HG03097 (cell line): ENCODE results near the gene GLI1.
"Not testable (repeated sequence)": the region's sequence is repeated elsewhere in the genome, so short reads cannot be mapped to it uniquely, and the experiment has no call there.

Source experiments
- ATAC-seq: cut with Tn5 transposase; IDR thresholded peaks from one replicate; pipeline ENCODE4 v1.9.1; 2021; ENCODE audit not compliant: unreplicated experiment, low FRiP score

GLI1 gene

DNA sequence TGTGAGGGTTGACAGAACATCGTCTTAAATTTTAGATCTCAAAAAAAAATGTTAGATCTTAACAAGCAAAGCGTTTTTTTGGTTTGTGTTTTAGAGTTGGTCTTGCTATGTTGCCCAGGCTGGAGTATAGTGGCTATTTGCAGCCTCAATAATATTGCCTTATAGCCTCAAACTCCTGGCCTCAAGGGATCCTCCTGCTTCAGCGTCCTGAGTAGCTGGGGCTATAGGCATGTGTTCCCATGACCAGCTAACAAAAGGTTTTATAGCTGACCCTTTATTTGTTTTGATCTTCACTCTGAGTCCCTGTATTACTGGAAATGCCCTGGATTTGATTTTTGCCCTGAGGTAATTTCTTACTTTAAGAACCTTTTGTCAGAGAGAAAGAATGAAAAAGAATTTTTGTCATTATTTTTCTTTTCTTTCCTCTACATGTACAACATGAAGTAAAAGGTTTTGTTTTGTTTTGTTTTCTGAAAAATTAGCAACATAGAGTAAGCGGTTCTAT, 19.8 kb upstream of the GLI1 start:
- ATAC-seq, result no peak

DNA sequence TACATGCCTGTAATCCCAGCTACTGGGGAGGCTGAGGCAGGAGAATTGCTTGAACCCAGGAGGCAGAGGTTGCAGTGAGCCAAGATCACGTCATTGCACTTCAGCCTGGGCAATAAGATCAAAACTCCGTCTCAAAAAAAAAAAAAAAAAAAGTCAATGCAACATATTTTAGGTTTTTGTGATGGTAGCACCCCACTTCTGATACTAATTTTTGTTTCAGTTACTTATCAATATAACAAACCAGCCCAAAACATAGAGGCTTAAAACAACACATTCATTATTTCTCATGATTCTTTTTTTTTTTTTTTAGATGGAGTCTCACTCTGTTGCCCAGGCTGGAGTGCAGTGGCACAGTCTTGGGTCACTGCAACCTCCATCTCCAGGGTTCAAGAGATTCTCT, 18.2 kb upstream of the GLI1 start:
- not testable (repeated sequence) for ATAC-seq

DNA sequence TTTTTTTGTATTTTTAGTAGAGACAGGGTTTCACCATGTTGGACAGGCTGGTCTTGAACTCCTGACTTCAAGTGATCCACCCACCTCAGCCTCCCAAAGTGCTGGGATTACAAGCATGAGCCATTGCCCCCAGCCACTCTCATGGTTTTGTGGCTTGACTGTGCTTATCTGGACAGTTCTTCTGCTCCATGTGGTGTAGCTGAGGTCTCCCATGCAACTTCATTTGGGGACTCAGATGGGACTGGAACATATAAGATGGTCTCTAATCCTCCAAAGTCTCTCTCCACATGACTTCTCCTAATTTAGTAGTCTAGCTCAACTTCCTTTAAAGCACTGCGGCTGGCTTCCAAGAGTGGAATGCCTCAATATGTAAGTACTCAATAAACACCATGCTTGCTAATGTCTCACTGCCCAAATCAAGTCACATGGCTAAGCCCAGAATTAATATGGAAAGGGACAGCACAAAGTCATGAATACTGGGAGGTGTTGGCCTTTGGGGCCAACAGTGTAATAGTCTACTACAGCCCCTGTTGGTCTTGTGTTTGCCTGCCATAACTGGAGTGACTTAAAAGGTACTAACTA, 17.6 kb upstream of the GLI1 start:
- no peak for ATAC-seq

DNA sequence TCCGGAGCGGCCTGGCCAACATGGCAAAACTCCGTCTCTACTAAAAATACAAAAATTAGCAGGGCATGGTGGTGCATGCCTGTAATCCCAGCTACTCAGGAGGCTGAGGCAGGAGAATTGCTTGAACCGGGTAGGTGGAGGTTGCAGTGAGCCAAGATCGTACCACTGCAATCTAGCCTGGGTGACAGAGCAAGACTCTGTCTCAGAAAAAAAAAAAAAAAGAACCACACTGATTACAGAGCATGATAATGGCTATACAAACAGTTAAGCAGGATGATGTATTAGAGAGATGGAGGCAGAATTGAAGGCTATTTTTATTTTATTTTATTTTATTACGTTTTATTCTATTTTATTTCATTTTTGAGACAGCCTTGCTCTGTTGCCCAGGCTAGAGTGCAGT, 15.2 kb upstream of the GLI1 start:
- ATAC-seq, result not testable (repeated sequence)

DNA sequence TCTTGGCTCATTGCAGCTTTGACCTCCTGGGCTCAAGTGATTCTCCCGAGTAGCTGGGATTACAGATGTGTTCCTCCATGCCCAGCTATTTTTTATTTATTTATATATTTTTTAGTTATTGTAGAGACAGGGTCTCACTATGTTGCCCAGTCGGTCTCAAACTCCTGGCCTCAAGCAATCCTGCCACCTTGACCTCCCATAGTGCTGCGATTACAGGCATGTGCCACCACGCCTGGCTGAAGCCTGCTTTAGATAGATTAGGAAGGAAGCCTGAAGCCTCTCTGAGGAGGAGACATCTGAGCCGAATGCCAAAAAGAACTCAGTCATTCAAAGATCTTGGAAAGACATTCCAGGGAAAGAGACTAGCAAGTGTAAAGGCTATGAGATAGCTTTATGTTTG, 14.8 kb upstream of the GLI1 start:
- no peak for ATAC-seq

DNA sequence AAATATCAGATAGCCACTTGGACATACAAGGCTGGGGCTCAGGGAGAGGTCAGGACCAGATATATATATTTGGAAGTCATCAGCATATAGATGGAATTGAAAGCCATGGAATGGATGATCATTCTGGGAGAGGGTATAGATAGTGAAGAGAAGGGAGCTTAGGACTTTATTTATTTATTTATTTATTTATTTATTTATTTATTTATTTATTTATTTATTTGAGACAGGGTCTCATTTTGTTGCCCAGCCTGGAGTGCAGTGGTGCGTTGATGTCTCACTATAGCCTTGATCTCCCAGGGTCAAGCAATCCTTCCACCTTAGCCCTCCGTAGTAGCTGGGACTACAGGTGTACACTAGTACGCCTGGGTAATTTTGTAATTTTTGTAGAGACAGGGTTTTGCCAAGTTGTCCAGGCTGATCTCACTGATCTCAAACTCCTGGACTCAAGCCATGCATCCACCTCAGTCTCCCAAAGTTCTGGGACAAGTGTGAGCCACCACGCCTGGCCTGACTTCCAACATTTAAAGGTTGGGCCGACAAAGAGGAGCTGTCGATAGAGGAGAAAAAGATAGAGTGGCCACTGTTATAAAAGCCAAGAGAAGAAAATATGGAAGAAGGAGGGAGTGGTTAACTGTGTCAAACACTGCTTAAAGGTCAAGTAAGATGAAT, 13.2 kb upstream of the GLI1 start:
- ATAC-seq, result no peak

DNA sequence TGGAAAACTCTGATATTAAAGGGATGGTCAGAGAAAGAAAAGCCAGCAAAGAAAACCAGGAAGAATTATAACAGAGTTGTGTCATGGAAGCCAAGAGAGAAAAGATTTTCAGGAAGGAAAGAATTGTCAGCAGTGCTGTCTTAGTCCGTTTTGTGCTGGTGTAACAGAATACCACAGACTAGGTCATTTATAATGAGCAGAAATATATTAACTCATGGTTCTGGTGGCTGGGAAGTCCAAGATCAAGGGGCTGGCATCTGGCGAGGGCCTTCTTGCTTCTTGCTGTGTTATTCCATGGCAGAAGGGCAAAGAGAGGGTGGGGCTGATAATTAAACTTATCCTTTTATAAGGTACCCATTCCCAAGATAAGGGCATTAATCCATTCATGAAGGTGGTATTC, 10.9 kb upstream of the GLI1 start:
- ATAC-seq, result no peak

DNA sequence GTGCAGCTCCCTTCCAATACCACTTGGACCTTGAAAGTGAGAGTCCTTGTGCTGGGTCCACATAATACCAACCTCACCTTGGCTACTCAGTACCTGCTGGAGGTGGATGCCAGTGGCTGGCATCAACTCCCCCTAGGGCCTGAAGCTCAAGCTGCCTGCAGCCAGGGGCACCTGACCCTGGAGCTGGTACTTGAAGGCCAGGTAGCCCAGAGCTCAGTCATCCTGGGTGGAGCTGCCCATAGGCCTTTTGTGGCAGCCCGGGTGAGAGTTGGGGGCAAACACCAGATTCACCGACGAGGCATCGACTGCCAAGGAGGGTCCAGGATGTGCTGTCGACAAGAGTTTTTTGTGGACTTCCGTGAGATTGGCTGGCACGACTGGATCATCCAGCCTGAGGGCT, 10.2 kb upstream of the GLI1 start:
- ATAC-seq, result no peak

DNA sequence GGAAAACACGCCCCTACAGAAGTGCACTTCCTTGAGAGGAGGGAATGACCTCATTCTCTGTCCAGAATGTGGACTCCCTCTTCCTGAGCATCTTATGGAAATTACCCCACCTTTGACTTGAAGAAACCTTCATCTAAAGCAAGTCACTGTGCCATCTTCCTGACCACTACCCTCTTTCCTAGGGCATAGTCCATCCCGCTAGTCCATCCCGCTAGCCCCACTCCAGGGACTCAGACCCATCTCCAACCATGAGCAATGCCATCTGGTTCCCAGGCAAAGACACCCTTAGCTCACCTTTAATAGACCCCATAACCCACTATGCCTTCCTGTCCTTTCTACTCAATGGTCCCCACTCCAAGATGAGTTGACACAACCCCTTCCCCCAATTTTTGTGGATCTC, 9.5 kb upstream of the GLI1 start:
- no peak for ATAC-seq

DNA sequence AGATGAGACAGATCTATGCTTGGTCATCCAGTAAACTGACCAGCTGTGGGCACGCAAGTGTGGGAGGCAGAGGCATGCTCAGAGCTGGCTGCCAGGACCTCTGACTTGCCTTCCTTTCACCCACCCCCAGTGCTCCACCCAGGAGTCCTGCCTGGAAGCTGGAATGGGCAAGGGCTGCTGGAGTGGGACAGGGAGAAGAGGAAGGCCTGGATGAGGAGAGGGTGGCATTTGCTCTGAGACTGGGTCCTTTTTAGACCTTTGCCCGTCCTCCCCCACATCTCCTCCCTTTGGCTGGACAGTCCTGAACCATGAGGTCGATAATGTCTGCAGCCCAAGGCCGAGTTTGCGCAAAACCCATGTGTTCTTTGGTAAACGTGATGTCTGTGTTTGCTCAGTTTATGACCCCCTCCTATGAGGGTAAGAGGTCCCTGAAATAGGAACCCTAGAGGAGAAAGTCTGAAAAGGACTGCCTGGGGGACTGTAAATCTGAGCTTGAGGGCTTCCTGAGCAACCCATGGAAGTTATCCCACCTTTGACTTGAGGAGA, 8.3 kb upstream of the GLI1 start:
- no peak for ATAC-seq

DNA sequence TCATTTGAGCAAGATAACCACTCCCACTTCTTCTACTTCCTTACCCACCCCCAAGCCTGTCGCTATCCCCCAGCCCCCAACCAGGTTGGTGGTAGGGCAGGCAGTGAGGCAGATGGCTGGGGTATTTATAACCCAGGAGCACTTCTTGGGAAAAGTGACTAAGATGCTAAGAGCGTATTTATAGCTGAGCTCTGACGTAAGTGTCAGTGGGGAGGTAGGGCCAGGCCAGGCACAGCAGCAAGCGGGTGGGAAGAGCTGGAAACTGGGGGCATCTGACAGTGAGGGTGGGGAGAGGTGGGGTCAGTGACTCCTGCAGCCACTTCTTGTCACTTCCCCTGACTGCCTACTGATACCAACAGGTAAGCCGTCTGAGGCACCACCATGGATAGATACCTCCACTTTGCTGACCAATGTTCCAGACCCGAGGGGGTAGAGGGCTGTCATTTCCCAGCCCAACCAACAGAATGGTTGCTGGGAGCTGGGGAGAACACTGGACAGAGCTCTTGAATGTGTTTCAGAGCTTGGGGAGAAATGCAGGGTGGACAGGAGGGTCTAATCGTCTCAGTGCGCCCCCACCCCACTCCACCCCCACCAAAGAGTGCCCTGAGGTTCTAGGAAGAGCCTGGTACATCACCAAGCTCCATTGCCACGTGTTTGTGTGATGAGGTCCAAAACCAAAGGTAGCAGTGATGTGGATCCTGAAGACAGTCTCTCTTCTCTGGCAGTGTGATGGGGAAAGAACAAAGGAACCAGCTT, 7.2 kb upstream of the GLI1 start:
- ATAC-seq, result no peak

DNA sequence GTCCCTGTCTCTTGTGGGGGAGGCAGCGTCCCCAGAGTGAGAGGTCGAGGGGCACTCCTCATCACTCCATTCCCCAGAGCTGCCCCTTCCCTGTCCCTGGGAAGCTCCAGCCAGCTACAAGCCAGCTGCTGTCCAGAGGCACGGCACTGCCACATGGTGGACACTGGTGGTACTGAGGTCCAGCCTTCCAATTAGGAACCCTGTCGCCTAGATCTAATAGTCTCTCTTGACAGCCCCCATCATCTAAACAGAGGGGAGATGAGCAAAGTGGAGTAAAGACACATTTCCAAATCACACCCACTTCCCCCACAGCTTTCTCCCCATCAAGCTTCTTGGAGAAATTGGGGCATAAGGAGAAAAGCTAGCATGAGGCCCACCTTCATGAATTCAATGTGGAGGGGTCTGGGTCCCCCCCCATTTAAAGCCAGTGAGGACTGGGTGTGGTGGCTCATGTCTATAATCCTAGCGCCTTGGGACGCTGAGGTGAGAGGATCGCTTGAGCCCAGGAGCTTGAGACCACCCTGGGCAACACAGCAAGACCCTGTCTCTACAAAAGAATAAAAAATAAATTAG, 6.6 kb upstream of the GLI1 start:
- no peak for ATAC-seq

DNA sequence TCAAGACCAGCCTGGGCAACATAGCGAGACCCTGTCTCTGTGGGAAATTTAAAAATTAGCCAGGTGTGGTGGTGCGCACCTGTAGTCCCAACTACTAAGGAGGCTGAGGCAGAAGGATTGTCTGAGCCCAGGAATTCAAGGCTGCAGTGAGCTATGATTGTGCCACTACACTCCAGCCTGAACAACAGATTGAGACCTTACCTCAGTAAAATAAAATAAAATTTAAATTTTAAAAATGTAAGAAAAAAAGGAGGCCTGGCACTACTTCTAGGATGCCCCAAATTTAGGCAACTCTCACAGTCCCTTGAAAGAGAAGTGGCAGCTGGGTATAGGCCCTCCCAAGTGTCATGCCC, 5.4 kb upstream of the GLI1 start:
- no peak for ATAC-seq

DNA sequence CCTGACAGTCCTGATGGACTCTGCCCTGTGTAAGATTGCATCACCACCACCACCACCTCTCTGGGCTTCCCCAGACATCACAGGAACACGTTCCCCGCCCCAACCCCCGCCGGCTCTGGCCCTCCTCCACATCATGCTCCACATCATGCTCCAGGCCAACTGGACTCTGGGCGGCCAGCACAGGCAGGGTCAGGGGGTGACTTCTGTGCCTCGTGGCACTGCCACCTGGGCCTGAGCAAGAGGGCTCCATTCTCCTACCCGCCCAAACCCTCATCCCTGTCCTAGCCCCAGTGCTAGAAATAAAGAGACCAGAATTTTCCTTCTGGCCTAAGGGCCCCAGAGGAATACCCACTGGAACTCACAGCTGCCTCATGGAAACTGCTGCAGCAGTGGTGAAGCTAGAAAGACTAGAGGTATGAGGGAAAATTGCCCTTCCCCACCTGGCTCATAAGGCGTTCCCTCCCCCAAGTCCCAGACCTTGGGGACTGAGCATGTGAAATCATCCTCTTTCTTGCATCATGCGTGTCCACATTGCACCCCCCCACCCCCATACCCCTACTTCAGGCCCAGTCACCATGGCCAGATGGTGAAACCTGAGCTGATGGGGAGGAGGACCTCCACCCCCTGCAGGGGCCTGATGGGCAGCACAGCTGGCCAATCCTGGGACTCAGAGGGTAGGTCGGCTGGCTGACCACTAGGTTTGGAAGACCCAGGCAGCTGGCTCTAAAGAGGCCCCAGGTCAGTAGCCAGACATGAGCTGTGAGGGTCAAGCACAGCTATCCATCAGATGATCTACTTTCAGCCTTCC, 4.8 kb upstream of the GLI1 start, which contains the start of gene INHBE:
Gene INHBE, plus strand, starts transcription at position 742 of the 808 bp plus-strand sequence. CDS start 230 bp downstream, outside the sequence.
- ATAC-seq, result no peak

DNA sequence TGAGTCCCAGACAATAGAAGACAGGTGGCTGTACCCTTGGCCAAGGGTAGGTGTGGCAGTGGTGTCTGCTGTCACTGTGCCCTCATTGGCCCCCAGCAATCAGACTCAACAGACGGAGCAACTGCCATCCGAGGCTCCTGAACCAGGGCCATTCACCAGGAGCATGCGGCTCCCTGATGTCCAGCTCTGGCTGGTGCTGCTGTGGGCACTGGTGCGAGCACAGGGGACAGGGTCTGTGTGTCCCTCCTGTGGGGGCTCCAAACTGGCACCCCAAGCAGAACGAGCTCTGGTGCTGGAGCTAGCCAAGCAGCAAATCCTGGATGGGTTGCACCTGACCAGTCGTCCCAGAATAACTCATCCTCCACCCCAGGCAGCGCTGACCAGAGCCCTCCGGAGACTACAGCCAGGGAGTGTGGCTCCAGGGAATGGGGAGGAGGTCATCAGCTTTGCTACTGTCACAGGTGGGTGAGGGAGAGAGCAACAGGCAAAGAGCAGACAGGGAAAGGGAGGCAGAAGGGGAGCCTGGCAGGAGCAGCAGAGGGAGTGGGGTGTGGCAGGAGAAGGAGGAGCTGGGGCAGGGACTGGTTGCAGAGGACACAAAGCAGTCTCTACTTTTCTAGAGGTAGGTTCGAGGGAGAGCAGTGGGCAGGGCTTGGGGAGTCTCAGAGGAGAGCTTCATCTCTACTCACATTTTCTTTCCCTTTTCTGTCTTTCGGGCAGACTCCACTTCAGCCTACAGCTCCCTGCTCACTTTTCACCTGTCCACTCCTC, 4.0 kb upstream of the GLI1 start:
- no peak for ATAC-seq

DNA sequence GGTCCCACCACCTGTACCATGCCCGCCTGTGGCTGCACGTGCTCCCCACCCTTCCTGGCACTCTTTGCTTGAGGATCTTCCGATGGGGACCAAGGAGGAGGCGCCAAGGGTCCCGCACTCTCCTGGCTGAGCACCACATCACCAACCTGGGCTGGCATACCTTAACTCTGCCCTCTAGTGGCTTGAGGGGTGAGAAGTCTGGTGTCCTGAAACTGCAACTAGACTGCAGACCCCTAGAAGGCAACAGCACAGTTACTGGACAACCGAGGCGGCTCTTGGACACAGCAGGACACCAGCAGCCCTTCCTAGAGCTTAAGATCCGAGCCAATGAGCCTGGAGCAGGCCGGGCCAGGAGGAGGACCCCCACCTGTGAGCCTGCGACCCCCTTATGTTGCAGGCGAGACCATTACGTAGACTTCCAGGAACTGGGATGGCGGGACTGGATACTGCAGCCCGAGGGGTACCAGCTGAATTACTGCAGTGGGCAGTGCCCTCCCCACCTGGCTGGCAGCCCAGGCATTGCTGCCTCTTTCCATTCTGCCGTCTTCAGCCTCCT, 3.4 kb upstream of the GLI1 start:
- no peak for ATAC-seq

DNA sequence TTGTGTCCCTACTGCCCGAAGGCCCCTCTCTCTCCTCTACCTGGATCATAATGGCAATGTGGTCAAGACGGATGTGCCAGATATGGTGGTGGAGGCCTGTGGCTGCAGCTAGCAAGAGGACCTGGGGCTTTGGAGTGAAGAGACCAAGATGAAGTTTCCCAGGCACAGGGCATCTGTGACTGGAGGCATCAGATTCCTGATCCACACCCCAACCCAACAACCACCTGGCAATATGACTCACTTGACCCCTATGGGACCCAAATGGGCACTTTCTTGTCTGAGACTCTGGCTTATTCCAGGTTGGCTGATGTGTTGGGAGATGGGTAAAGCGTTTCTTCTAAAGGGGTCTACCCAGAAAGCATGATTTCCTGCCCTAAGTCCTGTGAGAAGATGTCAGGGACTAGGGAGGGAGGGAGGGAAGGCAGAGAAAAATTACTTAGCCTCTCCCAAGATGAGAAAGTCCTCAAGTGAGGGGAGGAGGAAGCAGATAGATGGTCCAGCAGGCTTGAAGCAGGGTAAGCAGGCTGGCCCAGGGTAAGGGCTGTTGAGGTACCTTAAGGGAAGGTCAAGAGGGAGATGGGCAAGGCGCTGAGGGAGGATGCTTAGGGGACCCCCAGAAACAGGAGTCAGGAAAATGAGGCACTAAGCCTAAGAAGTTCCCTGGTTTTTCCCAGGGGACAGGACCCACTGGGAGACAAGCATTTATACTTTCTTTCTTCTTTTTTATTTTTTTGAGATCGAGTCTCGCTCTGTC, 2.7 kb upstream of the GLI1 start:
- ATAC-seq, result no peak

DNA sequence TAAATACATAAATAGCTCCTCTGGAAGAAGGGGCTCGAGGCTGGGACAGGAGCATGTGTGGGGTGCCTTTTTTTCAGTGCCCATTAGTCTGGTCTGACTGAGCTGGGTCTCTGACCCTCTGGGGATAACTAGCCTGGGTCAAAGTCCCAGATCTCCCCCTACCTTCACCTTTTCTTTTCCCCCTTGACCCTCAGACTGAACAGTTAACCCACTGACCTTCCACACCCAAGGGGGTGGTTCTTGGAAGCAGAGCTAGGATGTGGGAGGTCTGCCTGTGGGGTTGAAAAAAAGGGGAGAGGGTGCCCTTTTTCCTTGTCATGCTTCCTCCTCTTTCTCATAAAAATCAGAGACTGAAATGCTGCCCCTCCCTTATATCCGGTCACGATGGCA, 925 bp upstream of the GLI1 start:
- no peak for ATAC-seq
